Suprapubic skin (tissue), 4 donors: Measurements from ENCODE around the gene PIK3R5. TPM values are rescaled to one million over a fixed set of nuclear protein-coding genes. Genes with fewer than 3 reads are reported as not detected.

ENCODE experiments used
- DNase-seq, 2 donors: peaks; one replicate each; pipeline ENCODE4 v3.0.0-alpha.2; 2019; ENCODE audit warnings: low spot score in 2 of 2
- H3K27ac ChIP-seq: fragments of 200-600 bp; sonication (generic); one replicate; pipeline ENCODE4 v1.5.1; 2019
- H3K27me3 ChIP-seq: fragments of 200-600 bp; sonication (generic); one replicate; pipeline ENCODE4 v1.5.1; 2019
- H3K36me3 ChIP-seq: fragments of 200-600 bp; sonication (generic); one replicate; pipeline ENCODE4 v1.5.1; 2019
- H3K4me1 ChIP-seq: fragments of 200-600 bp; sonication (generic); one replicate; pipeline ENCODE4 v1.5.1; 2019
- H3K4me3 ChIP-seq: fragments of 200-600 bp; sonication (generic); one replicate; pipeline ENCODE4 v1.5.1; 2019; ENCODE audit warnings: mild to moderate bottlenecking
- H3K9me3 ChIP-seq: fragments of 200-600 bp; sonication (generic); one replicate; pipeline ENCODE4 v1.5.1; 2019
- EP300 ChIP-seq: sonication (generic); formaldehyde crosslinking; IDR thresholded peaks from one replicate; pipeline ENCODE4 v1.6.1; 2017; ENCODE audit warnings: antibody characterized with exemption
- POLR2A ChIP-seq, 2 donors: fragments of 450-650 bp; IDR thresholded peaks; one replicate each; pipeline ENCODE4 v1.6.1; 2017; ENCODE audit warnings: antibody characterized with exemption in 2 of 2, mild to moderate bottlenecking in 2 of 2, moderate library complexity in 2 of 2
- POLR2AphosphoS5 ChIP-seq, 3 donors: sonication (generic); formaldehyde crosslinking; IDR thresholded peaks; one replicate each; pipeline ENCODE4 v1.6.1; 2017; ENCODE audit warnings: antibody characterized with exemption in 3 of 3
- WGBS: methylation state at CpG from one replicate; pipeline ENCODE4 v1.1.5; 2018; 5-methylcytosine and 5-hydroxymethylcytosine counted together
- total RNA-seq, 4 donors: library from RNA; depleted of rRNA; stranded (reverse); fragments of >200 nt; gene quantifications; one replicate each; pipeline ENCODE4 v1.1.0, GENCODE V29; 2016
- TF ChIP-seq, protein P1 (sequence below), 2 donors: fragments of 200-600 bp in 1 of 2; fragments of 450-650 bp in 1 of 2; sonication (generic) in 1 of 2; IDR thresholded peaks; one replicate each; pipeline ENCODE4 v1.5.1; 2016 to 2019; ENCODE audit warnings: antibody characterized with exemption in 2 of 2, mild to moderate bottlenecking in 1 of 2, moderate library complexity in 1 of 2

The PIK3R5 gene
- total RNA-seq, 4 donors from 2014 or later: 3.6 to 13.5 (median 5.0) TPM

DNA sequence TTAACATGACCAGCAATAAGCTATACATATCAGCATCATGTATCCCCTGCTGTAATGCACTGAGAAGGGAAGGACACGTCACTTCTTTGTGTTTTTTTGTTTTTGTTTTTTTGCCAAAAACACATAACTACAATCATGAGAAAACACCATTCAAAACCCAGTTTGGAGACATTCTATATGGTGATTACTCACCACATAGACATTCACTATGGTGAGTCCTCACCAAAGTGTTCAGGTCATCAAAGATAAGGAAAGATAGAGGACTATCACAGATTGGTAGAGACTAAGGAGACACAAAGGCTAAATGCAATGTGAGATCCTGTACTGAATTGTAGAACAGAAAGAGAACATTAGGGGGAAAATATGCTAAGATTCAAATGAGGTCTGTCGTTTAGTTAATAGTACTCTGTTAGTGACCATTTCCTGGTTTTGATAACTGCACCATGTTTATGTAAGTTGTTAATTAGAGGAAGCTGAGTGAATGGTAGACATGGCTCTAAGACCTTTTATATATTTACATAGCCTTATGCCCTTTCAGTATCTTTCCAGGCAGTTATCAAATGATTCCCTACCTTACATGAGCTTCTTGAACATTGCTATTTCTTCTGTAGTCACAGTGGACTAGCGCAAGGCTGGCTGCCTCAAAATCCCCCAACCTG is 46.6 kb downstream of the PIK3R5 start:
- H3K36me3 ChIP-seq: no peaks in the 10 kb centered on the region
- no peak overlapping the region for H3K4me3 ChIP-seq
- no peaks in the 10 kb centered on the region for H3K4me1 ChIP-seq
- no peak overlapping the region for H3K27ac ChIP-seq
- DNase-seq: no peak
- H3K27me3 ChIP-seq: peaks cover 10% of the 10 kb centered on the region
- no peaks in the 10 kb centered on the region for H3K9me3 ChIP-seq
- 57% methylated on average over 3 of the region's 3 CpGs for WGBS
- TF ChIP-seq, protein P1, sequence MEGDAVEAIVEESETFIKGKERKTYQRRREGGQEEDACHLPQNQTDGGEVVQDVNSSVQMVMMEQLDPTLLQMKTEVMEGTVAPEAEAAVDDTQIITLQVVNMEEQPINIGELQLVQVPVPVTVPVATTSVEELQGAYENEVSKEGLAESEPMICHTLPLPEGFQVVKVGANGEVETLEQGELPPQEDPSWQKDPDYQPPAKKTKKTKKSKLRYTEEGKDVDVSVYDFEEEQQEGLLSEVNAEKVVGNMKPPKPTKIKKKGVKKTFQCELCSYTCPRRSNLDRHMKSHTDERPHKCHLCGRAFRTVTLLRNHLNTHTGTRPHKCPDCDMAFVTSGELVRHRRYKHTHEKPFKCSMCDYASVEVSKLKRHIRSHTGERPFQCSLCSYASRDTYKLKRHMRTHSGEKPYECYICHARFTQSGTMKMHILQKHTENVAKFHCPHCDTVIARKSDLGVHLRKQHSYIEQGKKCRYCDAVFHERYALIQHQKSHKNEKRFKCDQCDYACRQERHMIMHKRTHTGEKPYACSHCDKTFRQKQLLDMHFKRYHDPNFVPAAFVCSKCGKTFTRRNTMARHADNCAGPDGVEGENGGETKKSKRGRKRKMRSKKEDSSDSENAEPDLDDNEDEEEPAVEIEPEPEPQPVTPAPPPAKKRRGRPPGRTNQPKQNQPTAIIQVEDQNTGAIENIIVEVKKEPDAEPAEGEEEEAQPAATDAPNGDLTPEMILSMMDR (IDR thresholded peaks at IDR 0.05): no peak
- TF ChIP-seq POLR2A (IDR thresholded peaks at IDR 0.05): no peak
- no peak for TF ChIP-seq POLR2AphosphoS5 (IDR thresholded peaks at IDR 0.05)
- no peak for TF ChIP-seq EP300

DNA sequence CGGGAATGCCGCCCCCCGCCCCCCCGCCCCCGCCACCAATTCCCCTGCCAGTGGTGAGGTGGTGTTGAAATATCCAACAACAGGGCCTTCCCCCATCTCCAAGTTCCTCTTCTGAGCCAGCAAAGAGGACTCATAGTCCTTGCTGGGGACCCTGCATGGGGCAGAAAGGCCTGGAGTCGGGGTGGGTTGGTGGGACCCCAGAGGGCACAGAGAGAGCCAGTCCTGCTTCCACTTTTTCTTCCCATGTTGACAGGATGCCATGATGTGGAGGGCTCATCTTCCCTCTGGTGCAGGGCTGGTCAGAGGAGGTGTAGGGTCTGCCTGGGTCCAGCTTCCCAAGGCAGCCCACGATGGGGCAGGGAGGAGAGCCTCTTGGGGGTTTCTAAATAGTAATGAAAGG is 49.0 kb downstream of the PIK3R5 start:
- WGBS: 88% methylated on average over 1 of the region's 7 CpGs
- H3K4me3 ChIP-seq: no peak overlapping the region
- no peak for TF ChIP-seq POLR2A (IDR thresholded peaks at IDR 0.05)
- TF ChIP-seq EP300: no peak
- TF ChIP-seq, protein P1 (IDR thresholded peaks at IDR 0.05): no peak
- TF ChIP-seq POLR2AphosphoS5 (IDR thresholded peaks at IDR 0.05): no peak
- no peak for DNase-seq
- H3K4me1 ChIP-seq: no peaks in the 10 kb centered on the region
- H3K36me3 ChIP-seq: no peaks in the 10 kb centered on the region
- peaks cover 15% of the 10 kb centered on the region for H3K27me3 ChIP-seq
- no peaks in the 10 kb centered on the region for H3K9me3 ChIP-seq
- no peak overlapping the region for H3K27ac ChIP-seq

DNA sequence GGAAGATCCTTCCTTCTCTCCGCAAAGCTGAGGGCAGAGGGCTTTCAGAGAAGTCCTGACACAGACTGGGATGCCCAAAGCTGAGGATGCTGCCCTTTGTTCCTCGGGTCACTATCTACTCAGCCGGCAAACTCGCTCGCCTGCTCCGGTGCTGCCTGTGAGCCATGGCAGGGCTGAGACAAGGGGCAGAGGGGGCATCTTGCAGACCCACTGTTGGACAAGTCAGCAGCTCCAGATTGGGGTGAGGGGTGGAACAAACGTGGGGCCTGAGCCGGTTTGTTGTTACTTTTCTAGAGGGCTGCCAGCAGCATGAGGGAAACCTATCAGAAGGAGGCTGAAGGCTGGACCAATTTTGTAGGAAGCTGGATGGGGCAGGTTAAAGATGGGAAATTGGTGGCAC is 51.0 kb downstream of the PIK3R5 start:
- Histone ChIP-seq H3K27ac (no peak overlapping the region), H3K4me3 (no peak overlapping the region), H3K27me3 (peaks cover 20% of the 10 kb centered on the region), H3K4me1 (no peaks in the 10 kb centered on the region), H3K36me3 (no peaks in the 10 kb centered on the region), H3K9me3 (no peaks in the 10 kb centered on the region)
- TF ChIP-seq, protein P1 (IDR thresholded peaks at IDR 0.05): no peak
- TF ChIP-seq POLR2AphosphoS5 (IDR thresholded peaks at IDR 0.05): no peak
- no peak for TF ChIP-seq POLR2A (IDR thresholded peaks at IDR 0.05)
- no peak for TF ChIP-seq EP300
- DNase-seq: no peak
- WGBS: 83% methylated on average over 8 of the region's 8 CpGs

DNA sequence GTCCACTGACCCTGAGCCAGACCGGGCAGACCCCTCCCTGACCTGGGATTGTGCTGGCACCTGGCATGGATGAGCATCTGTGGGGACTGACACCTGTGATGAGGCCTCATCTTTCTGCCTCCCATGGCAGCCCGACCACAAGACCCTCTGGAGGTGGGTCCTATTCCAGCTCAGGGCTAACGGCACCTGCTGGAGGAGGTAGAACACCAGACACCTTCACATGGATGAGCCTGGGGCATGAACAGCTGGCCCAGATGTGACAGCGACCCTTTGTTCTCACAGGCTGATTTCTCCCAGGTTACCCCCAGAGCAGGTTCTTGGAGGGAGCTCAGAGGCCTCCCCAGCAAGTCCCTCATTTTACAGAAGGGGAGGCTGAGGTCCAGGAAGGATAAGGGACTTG is 51.6 kb downstream of the PIK3R5 start:
- no peak for DNase-seq
- H3K4me3 ChIP-seq: no peak overlapping the region
- H3K27me3 ChIP-seq: peaks cover 20% of the 10 kb centered on the region
- 82% methylated on average over 4 of the region's 4 CpGs for WGBS
- TF ChIP-seq EP300: no peak
- TF ChIP-seq, protein P1 (IDR thresholded peaks at IDR 0.05): no peak
- no peak for TF ChIP-seq POLR2A (IDR thresholded peaks at IDR 0.05)
- TF ChIP-seq POLR2AphosphoS5 (IDR thresholded peaks at IDR 0.05): no peak
- no peaks in the 10 kb centered on the region for H3K4me1 ChIP-seq
- no peak overlapping the region for H3K27ac ChIP-seq
- H3K9me3 ChIP-seq: no peaks in the 10 kb centered on the region
- no peaks in the 10 kb centered on the region for H3K36me3 ChIP-seq

DNA sequence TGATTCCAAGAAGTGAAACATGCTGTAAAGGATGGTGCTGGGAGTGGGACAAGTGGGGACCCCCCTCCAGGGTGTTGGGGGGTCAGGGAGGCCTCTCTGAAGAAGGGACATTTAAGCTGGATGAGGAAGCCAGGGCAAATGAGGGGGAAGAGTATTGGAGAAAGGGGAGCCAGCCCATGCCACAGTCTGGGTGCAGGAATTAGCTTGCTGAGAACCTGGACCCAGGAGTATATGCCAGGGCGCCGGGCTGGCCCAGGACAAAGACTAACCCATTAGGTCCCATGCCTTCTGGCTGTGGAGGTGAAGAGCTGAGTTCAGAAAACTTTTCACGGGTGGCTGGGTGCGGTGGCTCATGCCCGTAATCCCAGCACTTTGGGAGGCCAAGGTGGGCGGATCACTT is 52.4 kb downstream of the PIK3R5 start:
- H3K4me1 ChIP-seq: no peaks in the 10 kb centered on the region
- WGBS: 82% methylated on average over 6 of the region's 6 CpGs
- H3K27ac ChIP-seq: no peak overlapping the region
- TF ChIP-seq POLR2AphosphoS5 (IDR thresholded peaks at IDR 0.05) (no peak), EP300 (no peak), POLR2A (IDR thresholded peaks at IDR 0.05) (no peak)
- TF ChIP-seq, protein P1 (IDR thresholded peaks at IDR 0.05): no peak
- no peak overlapping the region for H3K4me3 ChIP-seq
- H3K36me3 ChIP-seq: no peaks in the 10 kb centered on the region
- H3K27me3 ChIP-seq: peaks cover 20% of the 10 kb centered on the region
- no peak for DNase-seq
- H3K9me3 ChIP-seq: no peaks in the 10 kb centered on the region
